ENCODE measurements around the gene MIEF1.

- TF ChIP-seq CTCF (IDR thresholded peaks at IDR 0.05) (no peak), EZH2 (IDR thresholded peaks at IDR 0.05; ENCODE audit: borderline replicate concordance, insufficient read depth, low read depth, low read length, poor library complexity, severe bottlenecking) (no peak)
These were observed 43.5 kb upstream of the MIEF1 start for GRCh38 chr22:39458444-39459083.

Measured in B cell (primary cell).